MM.1S (cell line): ENCODE measurements around the gene TMSB4X.

Experiments
- DNase-seq: peaks from one replicate; pipeline ENCODE4 v3.0.0-alpha.2; 2015
- H2AFZ ChIP-seq: fragments of 300-600 bp; sonication (generic); 2 replicates; pipeline ENCODE4 v1.6.0; 2016; ENCODE audit warnings: antibody characterized with exemption, low read length
- H3F3A ChIP-seq: fragments of 300-600 bp; sonication (generic); 2 replicates; pipeline ENCODE4 v1.6.1; 2016; ENCODE audit warnings: mild to moderate bottlenecking, antibody characterized with exemption, low read length, moderate library complexity, mixed read lengths; ENCODE audit not compliant: insufficient read depth
- H3K27ac ChIP-seq: fragments of 300-600 bp; sonication (generic); 2 replicates; pipeline ENCODE4 v1.5.1; 2016; ENCODE audit warnings: mild to moderate bottlenecking, low read length
- H3K27me3 ChIP-seq: fragments of 300-600 bp; sonication (generic); replicated peaks from 2 replicates; pipeline ENCODE4 v1.6.0; 2016; ENCODE audit warnings: low read length; ENCODE audit not compliant: insufficient read depth
- H3K36me3 ChIP-seq: fragments of 300-600 bp; sonication (generic); replicated peaks from 2 replicates; pipeline ENCODE4 v1.6.1; 2016; ENCODE audit warnings: mild to moderate bottlenecking, low read length, mixed read lengths; ENCODE audit not compliant: insufficient read depth
- H3K4me1 ChIP-seq: fragments of 300-600 bp; sonication (generic); 2 replicates; pipeline ENCODE4 v1.6.1; 2016; ENCODE audit warnings: low read length, mixed read lengths
- H3K4me2 ChIP-seq: fragments of 300-600 bp; sonication (generic); 2 replicates; pipeline ENCODE4 v1.6.0; 2016; ENCODE audit warnings: low read depth, low read length
- H3K4me3 ChIP-seq: fragments of 300-600 bp; sonication (generic); 2 replicates; pipeline ENCODE4 v1.5.1; 2016; ENCODE audit warnings: low read length, mixed read lengths
- H3K79me2 ChIP-seq: fragments of 300-600 bp; sonication (generic); 2 replicates; pipeline ENCODE4 v1.6.1; 2016; ENCODE audit warnings: mixed run types, low read length, mixed read lengths
- H3K9ac ChIP-seq: fragments of 300-600 bp; sonication (generic); 2 replicates; pipeline ENCODE4 v1.6.1; 2016; ENCODE audit warnings: low read length, mixed read lengths
- H3K9me2 ChIP-seq: fragments of 300-600 bp; sonication (generic); replicated peaks from 2 replicates; pipeline ENCODE4 v1.6.1; 2016; ENCODE audit warnings: mild to moderate bottlenecking, low read length, mixed read lengths; ENCODE audit not compliant: insufficient read depth
- H3K9me3 ChIP-seq: fragments of 300-600 bp; sonication (generic); replicated peaks from 2 replicates; pipeline ENCODE4 v1.6.1; 2016; ENCODE audit warnings: mild to moderate bottlenecking, low read length, mixed read lengths; ENCODE audit not compliant: insufficient read depth
- H4K20me1 ChIP-seq: fragments of 300-600 bp; sonication (generic); 2 replicates; pipeline ENCODE4 v1.6.1; 2016; ENCODE audit warnings: mild to moderate bottlenecking, low read length, moderate library complexity, mixed read lengths; ENCODE audit not compliant: insufficient read depth
- CTCF ChIP-seq: fragments of 300-600 bp; sonication (generic); IDR thresholded peaks from 2 replicates; pipeline ENCODE4 v1.5.1; 2016; ENCODE audit warnings: antibody characterized with exemption, low read length, mixed read lengths
- EZH2 ChIP-seq: fragments of 300-600 bp; sonication (generic); optimal IDR thresholded peaks from 2 replicates; pipeline ENCODE3; 2017; ENCODE audit warnings: low read depth, mild to moderate bottlenecking, antibody characterized with exemption, low read length, mixed read lengths
- EZH2phosphoT487 ChIP-seq: fragments of 300-600 bp; sonication (generic); IDR thresholded peaks from 2 replicates; pipeline ENCODE4 v1.6.1; 2018; ENCODE audit warnings: antibody characterized with exemption, low read length

The TMSB4X gene

GRCh38 chrX:12965131-12965940 is 9.6 kb upstream of the TMSB4X start:
- H3K4me3 ChIP-seq, result no peak overlapping the region
- no peak overlapping the region for H2AFZ ChIP-seq
- H3K79me2 ChIP-seq, result no peaks in the 10 kb centered on the region
- no peaks in the 10 kb centered on the region for H3K9me3 ChIP-seq
- no peak for DNase-seq
- H3K27me3 ChIP-seq, result no peaks in the 10 kb centered on the region
- H3K9me2 ChIP-seq, result no peaks in the 10 kb centered on the region
- TF ChIP-seq CTCF (no peak), EZH2phosphoT487 (no peak), EZH2 (no peak)
- no peak overlapping the region for H3K9ac ChIP-seq
- no peaks in the 10 kb centered on the region for H3F3A ChIP-seq
- peaks cover 19% of the 10 kb centered on the region for H3K4me1 ChIP-seq
- no peaks in the 10 kb centered on the region for H4K20me1 ChIP-seq
- no peak overlapping the region for H3K27ac ChIP-seq
- no peak overlapping the region for H3K4me2 ChIP-seq
- no peaks in the 10 kb centered on the region for H3K36me3 ChIP-seq

GRCh38 chrX:12966151-12966550 is 8.8 kb upstream of the TMSB4X start:
- Histone ChIP-seq H3F3A (no peaks in the 10 kb centered on the region), H3K9me3 (no peaks in the 10 kb centered on the region), H3K4me3 (no peak overlapping the region), H3K27ac (no peak overlapping the region), H3K9ac (no peak overlapping the region), H2AFZ (no peak overlapping the region), H3K27me3 (no peaks in the 10 kb centered on the region), H3K9me2 (no peaks in the 10 kb centered on the region), H3K79me2 (no peaks in the 10 kb centered on the region), H3K4me1 (peaks cover 11% of the 10 kb centered on the region), H3K36me3 (no peaks in the 10 kb centered on the region), H4K20me1 (no peaks in the 10 kb centered on the region), H3K4me2 (no peak overlapping the region)
- no peak for TF ChIP-seq EZH2phosphoT487
- TF ChIP-seq CTCF, result no peak
- no peak for DNase-seq

- H3K79me2 ChIP-seq, result no peaks in the 10 kb centered on the region
- H3K27me3 ChIP-seq, result no peaks in the 10 kb centered on the region
- no peaks in the 10 kb centered on the region for H3F3A ChIP-seq
- H3K4me1 ChIP-seq, result no peaks in the 10 kb centered on the region
- no peak overlapping the region for H3K27ac ChIP-seq
- no peak overlapping the region for H3K4me3 ChIP-seq
- H3K36me3 ChIP-seq, result no peaks in the 10 kb centered on the region
- H3K9ac ChIP-seq, result no peak overlapping the region
- H4K20me1 ChIP-seq, result no peaks in the 10 kb centered on the region
- TF ChIP-seq EZH2, result no peak
- TF ChIP-seq EZH2phosphoT487, result no peak
- no peak for TF ChIP-seq CTCF
- no peak for DNase-seq
- H3K9me3 ChIP-seq, result no peaks in the 10 kb centered on the region
- no peak overlapping the region for H3K4me2 ChIP-seq
- no peak overlapping the region for H2AFZ ChIP-seq
- no peaks in the 10 kb centered on the region for H3K9me2 ChIP-seq
Measured at GRCh38 chrX:12967711-12968465, 7.0 kb upstream of the TMSB4X start.
